ENCODE measurements around the gene UQCRFS1.
A peak's percentile ranks its signal among the peaks of the same experiment; 100 is the strongest.

The UQCRFS1 gene
- long read RNA-seq, transcript UQCRFS1-201 (2 exons, 3,475 nt): major isoform, 726 of 729 reads
- long read RNA-seq, partial matches to known transcripts: 0 of 729 reads
- long read RNA-seq, other reads (novel, unspliced or antisense): 3 of 729 reads

GRCh38 chr19:29212648-29213573, at the start of gene UQCRFS1:
UQCRFS1 (minus strand) TSS chr19:29213151; CDS start chr19:29213118, 33 bp downstream.
- Histone ChIP-seq H3K27ac (replicated peaks) (peak within 1 kb of the TSS; percentile 95), H3K27me3 (ENCODE audit: insufficient read depth, poor library complexity, severe bottlenecking) (no peaks in the 10 kb centered on the region), H3K4me3 (replicated peaks; ENCODE audit: insufficient read depth, low read length) (peak within 1 kb of the TSS; percentile 63)
- TF ChIP-seq, protein P1, sequence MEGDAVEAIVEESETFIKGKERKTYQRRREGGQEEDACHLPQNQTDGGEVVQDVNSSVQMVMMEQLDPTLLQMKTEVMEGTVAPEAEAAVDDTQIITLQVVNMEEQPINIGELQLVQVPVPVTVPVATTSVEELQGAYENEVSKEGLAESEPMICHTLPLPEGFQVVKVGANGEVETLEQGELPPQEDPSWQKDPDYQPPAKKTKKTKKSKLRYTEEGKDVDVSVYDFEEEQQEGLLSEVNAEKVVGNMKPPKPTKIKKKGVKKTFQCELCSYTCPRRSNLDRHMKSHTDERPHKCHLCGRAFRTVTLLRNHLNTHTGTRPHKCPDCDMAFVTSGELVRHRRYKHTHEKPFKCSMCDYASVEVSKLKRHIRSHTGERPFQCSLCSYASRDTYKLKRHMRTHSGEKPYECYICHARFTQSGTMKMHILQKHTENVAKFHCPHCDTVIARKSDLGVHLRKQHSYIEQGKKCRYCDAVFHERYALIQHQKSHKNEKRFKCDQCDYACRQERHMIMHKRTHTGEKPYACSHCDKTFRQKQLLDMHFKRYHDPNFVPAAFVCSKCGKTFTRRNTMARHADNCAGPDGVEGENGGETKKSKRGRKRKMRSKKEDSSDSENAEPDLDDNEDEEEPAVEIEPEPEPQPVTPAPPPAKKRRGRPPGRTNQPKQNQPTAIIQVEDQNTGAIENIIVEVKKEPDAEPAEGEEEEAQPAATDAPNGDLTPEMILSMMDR (IDR thresholded peaks at IDR 0.05; ENCODE audit: insufficient read depth, low read length): no peak
- TF ChIP-seq REST (IDR thresholded peaks at IDR 0.05; ENCODE audit: insufficient replicate concordance, low read depth) (no peak), SPI1 (IDR thresholded peaks at IDR 0.05; ENCODE audit: borderline replicate concordance, low read depth) (no peak), POLR2AphosphoS5 (IDR thresholded peaks at IDR 0.05; ENCODE audit: low read depth) (peak; percentile 64; the same call in 1 of the 2 replicates)
- DNase-seq (ENCODE audit: low read depth in 1 of 2, low spot score in 1 of 2): peak; percentile 88 to 94

- no peak for DNase-seq (ENCODE audit: low read depth in 1 of 2, low spot score in 1 of 2)
- Histone ChIP-seq H3K27me3 (ENCODE audit: insufficient read depth, poor library complexity, severe bottlenecking) (no peaks in the 10 kb centered on the region), H3K27ac (replicated peaks) (no peak overlapping the region), H3K4me3 (replicated peaks; ENCODE audit: insufficient read depth, low read length) (no peak overlapping the region)
- no peak for TF ChIP-seq SPI1 (IDR thresholded peaks at IDR 0.05; ENCODE audit: borderline replicate concordance, low read depth)
- TF ChIP-seq, protein P1 (IDR thresholded peaks at IDR 0.05; ENCODE audit: insufficient read depth, low read length): no peak
- TF ChIP-seq GABPA (IDR thresholded peaks at IDR 0.05; ENCODE audit: low read depth): no peak
- TF ChIP-seq REST (IDR thresholded peaks at IDR 0.05; ENCODE audit: insufficient replicate concordance, low read depth): no peak
- no peak for TF ChIP-seq POLR2AphosphoS5 (IDR thresholded peaks at IDR 0.05; ENCODE audit: low read depth)
Measured at GRCh38 chr19:29262085-29262484, 49.1 kb upstream of the UQCRFS1 start.

DNA sequence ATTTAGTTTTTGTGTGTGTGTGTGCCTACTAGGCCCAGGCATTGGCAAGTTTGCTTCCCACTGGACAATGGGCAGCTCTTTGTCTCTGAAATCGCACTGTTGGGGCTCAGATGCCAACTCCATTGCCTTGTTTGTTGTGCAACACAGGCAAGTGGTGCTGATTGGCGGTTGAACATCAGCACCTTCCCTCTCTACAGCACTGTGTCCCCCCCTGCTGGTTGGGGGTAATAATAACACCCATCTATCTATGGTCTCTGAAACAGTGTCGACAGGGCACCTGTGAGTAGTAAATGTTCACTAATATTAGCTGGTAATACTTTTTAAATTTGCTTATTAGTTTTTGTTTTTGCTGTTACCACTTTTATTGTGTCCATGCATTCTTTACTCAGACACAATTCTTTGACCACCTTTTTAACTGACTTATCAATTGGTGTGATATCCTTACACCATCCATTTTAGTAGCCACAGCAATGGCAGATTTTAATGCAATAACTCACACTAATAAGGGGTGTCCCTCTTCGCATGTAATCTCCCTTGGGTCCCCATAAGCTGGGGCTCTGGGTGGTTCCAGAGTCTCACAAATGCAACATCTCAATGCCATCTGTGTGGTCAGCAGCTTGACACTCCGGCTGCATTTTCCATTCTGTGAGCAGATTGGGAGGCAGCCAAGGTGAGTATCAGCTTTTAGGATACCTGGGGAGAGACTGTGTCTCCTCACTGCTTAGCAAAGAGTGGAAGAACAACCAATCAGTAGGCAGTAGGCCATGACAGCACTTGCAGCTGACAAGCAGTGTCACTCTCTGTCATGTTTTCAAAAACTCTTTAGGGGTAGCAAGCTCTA, 47.7 kb upstream of the UQCRFS1 start:
- Histone ChIP-seq H3K27me3 (ENCODE audit: insufficient read depth, poor library complexity, severe bottlenecking) (no peaks in the 10 kb centered on the region), H3K4me3 (replicated peaks; ENCODE audit: insufficient read depth, low read length) (no peak overlapping the region), H3K27ac (replicated peaks) (no peak overlapping the region)
- peak; percentile 14 to 52 for DNase-seq (ENCODE audit: low read depth in 1 of 2, low spot score in 1 of 2)
- TF ChIP-seq, protein P1 (IDR thresholded peaks at IDR 0.05; ENCODE audit: insufficient read depth, low read length): peak; percentile 6
- TF ChIP-seq REST (IDR thresholded peaks at IDR 0.05; ENCODE audit: insufficient replicate concordance, low read depth): no peak

All from HL-60 (cell line).